Cardiac fibroblast (primary cell): ENCODE data around the gene TOP1.
"Not testable (repeated sequence)": the region's sequence is repeated elsewhere in the genome, so short reads cannot be mapped to it uniquely, and the experiment has no call there.

Experiments
- DNase-seq, 2 donors: peaks; one replicate each; pipeline versions ENCODE4 v3.0.0 to v3.0.0-alpha.2; 2010; ENCODE audit warnings: low read depth in 2 of 2
- H3K4me3 ChIP-seq, 2 donors: replicated peaks in 1 of 2; 1 replicate in 1 of 2; 2 replicates in 1 of 2; pipeline ENCODE4 v1.5.1; 2011; ENCODE audit warnings: low read depth in 2 of 2, low read length in 2 of 2, mild to moderate bottlenecking in 2 of 2, moderate library complexity in 1 of 2
- CTCF ChIP-seq: IDR thresholded peaks from one replicate; pipeline ENCODE4 v1.5.1; 2011; ENCODE audit warnings: low read depth, mild to moderate bottlenecking, low read length, inconsistent platforms

The TOP1 gene

GRCh38 chr20:41116282-41116956 lies 87.8 kb downstream of the TOP1 start:
- no peak overlapping the region for H3K4me3 ChIP-seq
- TF ChIP-seq CTCF, result no peak
- no peak for DNase-seq

GRCh38 chr20:41118159-41118558 lies 89.5 kb downstream of the TOP1 start:
- not testable (repeated sequence) for DNase-seq, H3K4me3 ChIP-seq
- TF ChIP-seq CTCF, result peak; percentile 7

- H3K4me3 ChIP-seq, result no peak overlapping the region
- TF ChIP-seq CTCF, result no peak
- DNase-seq, result peak in 1 of 2 donors; percentile 72
These were observed 90.0 kb downstream of the TOP1 start for GRCh38 chr20:41118632-41119031.

GRCh38 chr20:41119614-41120561 lies 91.3 kb downstream of the TOP1 start:
- H3K4me3 ChIP-seq, result no peak overlapping the region
- no peak for DNase-seq
- TF ChIP-seq CTCF, result no peak

GRCh38 chr20:41121399-41121798 lies 92.8 kb downstream of the TOP1 start:
- H3K4me3 ChIP-seq, result no peak overlapping the region
- no peak for TF ChIP-seq CTCF
- no peak for DNase-seq

GRCh38 chr20:41123631-41124030 lies 95.0 kb downstream of the TOP1 start:
- H3K4me3 ChIP-seq, result no peak overlapping the region
- DNase-seq, result no peak
- TF ChIP-seq CTCF, result no peak
